ENCODE measurements around the gene HCFC2.

Gene HCFC2

GRCh38 chr12:104064031-104064841, at the start of gene HCFC2 (continued):
- TF ChIP-seq, protein P1, sequence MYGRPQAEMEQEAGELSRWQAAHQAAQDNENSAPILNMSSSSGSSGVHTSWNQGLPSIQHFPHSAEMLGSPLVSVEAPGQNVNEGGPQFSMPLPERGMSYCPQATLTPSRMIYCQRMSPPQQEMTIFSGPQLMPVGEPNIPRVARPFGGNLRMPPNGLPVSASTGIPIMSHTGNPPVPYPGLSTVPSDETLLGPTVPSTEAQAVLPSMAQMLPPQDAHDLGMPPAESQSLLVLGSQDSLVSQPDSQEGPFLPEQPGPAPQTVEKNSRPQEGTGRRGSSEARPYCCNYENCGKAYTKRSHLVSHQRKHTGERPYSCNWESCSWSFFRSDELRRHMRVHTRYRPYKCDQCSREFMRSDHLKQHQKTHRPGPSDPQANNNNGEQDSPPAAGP (tag by site-specific recombination; IDR thresholded peaks at IDR 0.05): peak; percentile 92
- TF ChIP-seq ZNF239 (tag by site-specific recombination; IDR thresholded peaks at IDR 0.05) (no peak), ZNF529 (tag by site-specific recombination; IDR thresholded peaks at IDR 0.05; ENCODE audit: insufficient replicate concordance) (no peak), GLI2 (tag by site-specific recombination; IDR thresholded peaks at IDR 0.05; ENCODE audit: borderline replicate concordance, low read depth) (no peak; the same call in 1 of the 2 replicates), ZNF549 (tag by site-specific recombination; IDR thresholded peaks at IDR 0.05) (no peak), ZNF302 (tag by site-specific recombination; IDR thresholded peaks at IDR 0.05; ENCODE audit: low read depth) (no peak), ZNF335 (tag by site-specific recombination; conservative IDR thresholded peaks at IDR 0.05) (peak; percentile 97), ZNF747 (tag by site-specific recombination; IDR thresholded peaks at IDR 0.05) (no peak), ZNF670 (tag by site-specific recombination; IDR thresholded peaks at IDR 0.05; ENCODE audit: low read depth) (no peak), OVOL3 (tag by site-specific recombination; IDR thresholded peaks at IDR 0.05) (peak; percentile 73), ZNF114 (tag by site-specific recombination; IDR thresholded peaks at IDR 0.05) (no peak), SP3 (tag by site-specific recombination; IDR thresholded peaks at IDR 0.05) (peak; percentile 94), KLF10 (tag by site-specific recombination; IDR thresholded peaks at IDR 0.05) (peak; percentile 94), REPIN1 (tag by site-specific recombination; IDR thresholded peaks at IDR 0.05; ENCODE audit: low read depth) (0 out of 2 replicates have a peak, but pooled peaks have one; percentile 13), SP7 (tag by site-specific recombination; IDR thresholded peaks at IDR 0.05) (peak; percentile 90), ZNF585B (tag by site-specific recombination; IDR thresholded peaks at IDR 0.05) (no peak), BCL11A (tag by site-specific recombination; IDR thresholded peaks at IDR 0.05; ENCODE audit: low read depth) (peak; percentile 73; the same call in 1 of the 2 replicates), ZXDB (tag by site-specific recombination; IDR thresholded peaks at IDR 0.05) (peak; percentile 93), ZNF394 (tag by site-specific recombination; IDR thresholded peaks at IDR 0.05; ENCODE audit: borderline replicate concordance) (peak; percentile 87), ZFP69B (tag by site-specific recombination; IDR thresholded peaks at IDR 0.05) (peak; percentile 58; the same call in 1 of the 2 replicates), GFI1B (tag by site-specific recombination; IDR thresholded peaks at IDR 0.05) (no peak), KLF7 (tag by site-specific recombination; IDR thresholded peaks at IDR 0.05; ENCODE audit: borderline replicate concordance) (peak; percentile 97), ZNF223 (tag by site-specific recombination; IDR thresholded peaks at IDR 0.05) (no peak), TSHZ1 (tag by site-specific recombination; IDR thresholded peaks at IDR 0.05; ENCODE audit: borderline replicate concordance) (peak; percentile 27; the same call in 1 of the 2 replicates), ZNF354C (tag by site-specific recombination; IDR thresholded peaks at IDR 0.05; ENCODE audit: borderline replicate concordance, low read depth) (no peak), ZBTB1 (tag by site-specific recombination; IDR thresholded peaks at IDR 0.05) (no peak), ZNF473 (tag by site-specific recombination; IDR thresholded peaks at IDR 0.05) (no peak), ZNF488 (tag by site-specific recombination; IDR thresholded peaks at IDR 0.05) (no peak), PRDM1 (tag by site-specific recombination; IDR thresholded peaks at IDR 0.05) (no peak), GLIS1 (tag by site-specific recombination; IDR thresholded peaks at IDR 0.05) (peak; percentile 94)
- TF ChIP-seq, protein P2, sequence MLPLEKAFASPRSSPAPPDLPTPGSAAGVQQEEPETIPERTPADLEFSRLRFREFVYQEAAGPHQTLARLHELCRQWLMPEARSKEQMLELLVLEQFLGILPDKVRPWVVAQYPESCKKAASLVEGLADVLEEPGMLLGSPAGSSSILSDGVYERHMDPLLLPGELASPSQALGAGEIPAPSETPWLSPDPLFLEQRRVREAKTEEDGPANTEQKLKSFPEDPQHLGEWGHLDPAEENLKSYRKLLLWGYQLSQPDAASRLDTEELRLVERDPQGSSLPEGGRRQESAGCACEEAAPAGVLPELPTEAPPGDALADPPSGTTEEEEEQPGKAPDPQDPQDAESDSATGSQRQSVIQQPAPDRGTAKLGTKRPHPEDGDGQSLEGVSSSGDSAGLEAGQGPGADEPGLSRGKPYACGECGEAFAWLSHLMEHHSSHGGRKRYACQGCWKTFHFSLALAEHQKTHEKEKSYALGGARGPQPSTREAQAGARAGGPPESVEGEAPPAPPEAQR (tag by site-specific recombination; IDR thresholded peaks at IDR 0.05): no peak
- TF ChIP-seq, protein P3, sequence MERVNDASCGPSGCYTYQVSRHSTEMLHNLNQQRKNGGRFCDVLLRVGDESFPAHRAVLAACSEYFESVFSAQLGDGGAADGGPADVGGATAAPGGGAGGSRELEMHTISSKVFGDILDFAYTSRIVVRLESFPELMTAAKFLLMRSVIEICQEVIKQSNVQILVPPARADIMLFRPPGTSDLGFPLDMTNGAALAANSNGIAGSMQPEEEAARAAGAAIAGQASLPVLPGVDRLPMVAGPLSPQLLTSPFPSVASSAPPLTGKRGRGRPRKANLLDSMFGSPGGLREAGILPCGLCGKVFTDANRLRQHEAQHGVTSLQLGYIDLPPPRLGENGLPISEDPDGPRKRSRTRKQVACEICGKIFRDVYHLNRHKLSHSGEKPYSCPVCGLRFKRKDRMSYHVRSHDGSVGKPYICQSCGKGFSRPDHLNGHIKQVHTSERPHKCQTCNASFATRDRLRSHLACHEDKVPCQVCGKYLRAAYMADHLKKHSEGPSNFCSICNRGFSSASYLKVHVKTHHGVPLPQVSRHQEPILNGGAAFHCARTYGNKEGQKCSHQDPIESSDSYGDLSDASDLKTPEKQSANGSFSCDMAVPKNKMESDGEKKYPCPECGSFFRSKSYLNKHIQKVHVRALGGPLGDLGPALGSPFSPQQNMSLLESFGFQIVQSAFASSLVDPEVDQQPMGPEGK (tag by site-specific recombination; IDR thresholded peaks at IDR 0.05): peak; percentile 96
